GM12873 (cell line): ENCODE data around the gene USP1.
A peak's percentile ranks its signal among the peaks of the same experiment; 100 is the strongest.

Experiments used
- TF ChIP-seq, protein P1 (sequence below): IDR thresholded peaks from 2 replicates; pipeline ENCODE4 v1.5.1; 2012; ENCODE audit warnings: low read depth, mild to moderate bottlenecking, moderate library complexity, low read length, control low read depth; ENCODE audit not compliant: insufficient read depth; ENCODE audit errors: missing control alignments

The USP1 gene, protein sequence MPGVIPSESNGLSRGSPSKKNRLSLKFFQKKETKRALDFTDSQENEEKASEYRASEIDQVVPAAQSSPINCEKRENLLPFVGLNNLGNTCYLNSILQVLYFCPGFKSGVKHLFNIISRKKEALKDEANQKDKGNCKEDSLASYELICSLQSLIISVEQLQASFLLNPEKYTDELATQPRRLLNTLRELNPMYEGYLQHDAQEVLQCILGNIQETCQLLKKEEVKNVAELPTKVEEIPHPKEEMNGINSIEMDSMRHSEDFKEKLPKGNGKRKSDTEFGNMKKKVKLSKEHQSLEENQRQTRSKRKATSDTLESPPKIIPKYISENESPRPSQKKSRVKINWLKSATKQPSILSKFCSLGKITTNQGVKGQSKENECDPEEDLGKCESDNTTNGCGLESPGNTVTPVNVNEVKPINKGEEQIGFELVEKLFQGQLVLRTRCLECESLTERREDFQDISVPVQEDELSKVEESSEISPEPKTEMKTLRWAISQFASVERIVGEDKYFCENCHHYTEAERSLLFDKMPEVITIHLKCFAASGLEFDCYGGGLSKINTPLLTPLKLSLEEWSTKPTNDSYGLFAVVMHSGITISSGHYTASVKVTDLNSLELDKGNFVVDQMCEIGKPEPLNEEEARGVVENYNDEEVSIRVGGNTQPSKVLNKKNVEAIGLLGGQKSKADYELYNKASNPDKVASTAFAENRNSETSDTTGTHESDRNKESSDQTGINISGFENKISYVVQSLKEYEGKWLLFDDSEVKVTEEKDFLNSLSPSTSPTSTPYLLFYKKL

GRCh38 chr1:62436466-62437272 is at the start of gene USP1:
Gene USP1 (plus strand): TSS chr1:62437049. CDS start chr1:62439868, 2,819 bp downstream.
- TF ChIP-seq, protein P1, sequence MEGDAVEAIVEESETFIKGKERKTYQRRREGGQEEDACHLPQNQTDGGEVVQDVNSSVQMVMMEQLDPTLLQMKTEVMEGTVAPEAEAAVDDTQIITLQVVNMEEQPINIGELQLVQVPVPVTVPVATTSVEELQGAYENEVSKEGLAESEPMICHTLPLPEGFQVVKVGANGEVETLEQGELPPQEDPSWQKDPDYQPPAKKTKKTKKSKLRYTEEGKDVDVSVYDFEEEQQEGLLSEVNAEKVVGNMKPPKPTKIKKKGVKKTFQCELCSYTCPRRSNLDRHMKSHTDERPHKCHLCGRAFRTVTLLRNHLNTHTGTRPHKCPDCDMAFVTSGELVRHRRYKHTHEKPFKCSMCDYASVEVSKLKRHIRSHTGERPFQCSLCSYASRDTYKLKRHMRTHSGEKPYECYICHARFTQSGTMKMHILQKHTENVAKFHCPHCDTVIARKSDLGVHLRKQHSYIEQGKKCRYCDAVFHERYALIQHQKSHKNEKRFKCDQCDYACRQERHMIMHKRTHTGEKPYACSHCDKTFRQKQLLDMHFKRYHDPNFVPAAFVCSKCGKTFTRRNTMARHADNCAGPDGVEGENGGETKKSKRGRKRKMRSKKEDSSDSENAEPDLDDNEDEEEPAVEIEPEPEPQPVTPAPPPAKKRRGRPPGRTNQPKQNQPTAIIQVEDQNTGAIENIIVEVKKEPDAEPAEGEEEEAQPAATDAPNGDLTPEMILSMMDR = no peak

DNA sequence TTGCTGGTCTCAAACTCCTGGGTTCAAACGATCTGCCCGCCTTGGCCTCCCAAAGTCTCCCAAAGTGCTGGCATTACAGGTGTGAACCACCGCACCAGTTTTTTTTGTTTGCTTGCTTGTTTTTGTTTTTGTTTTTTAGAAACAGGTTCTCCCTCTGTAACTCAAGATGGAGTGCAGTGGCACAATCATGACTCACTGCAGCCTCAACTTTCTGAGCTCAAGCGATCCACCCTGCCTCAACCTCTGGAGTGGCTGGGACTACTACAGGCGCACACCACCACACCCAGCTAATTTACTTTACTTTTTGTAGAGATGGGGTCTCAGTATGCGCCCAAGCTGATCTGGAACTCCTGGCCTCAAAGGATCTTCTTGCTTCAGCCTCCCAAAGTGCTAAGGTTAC is 47.3 kb upstream of the USP1 start:
- TF ChIP-seq, protein P1 = no peak

- TF ChIP-seq, protein P1 = no peak
Measured at GRCh38 chr1:62390071-62390470, 46.8 kb upstream of the USP1 start.

GRCh38 chr1:62391369-62391971 is 45.4 kb upstream of the USP1 start:
- TF ChIP-seq, protein P1 = peak; percentile 70

- TF ChIP-seq, protein P1 = no peak
Measured at GRCh38 chr1:62392951-62393350, 43.9 kb upstream of the USP1 start.

DNA sequence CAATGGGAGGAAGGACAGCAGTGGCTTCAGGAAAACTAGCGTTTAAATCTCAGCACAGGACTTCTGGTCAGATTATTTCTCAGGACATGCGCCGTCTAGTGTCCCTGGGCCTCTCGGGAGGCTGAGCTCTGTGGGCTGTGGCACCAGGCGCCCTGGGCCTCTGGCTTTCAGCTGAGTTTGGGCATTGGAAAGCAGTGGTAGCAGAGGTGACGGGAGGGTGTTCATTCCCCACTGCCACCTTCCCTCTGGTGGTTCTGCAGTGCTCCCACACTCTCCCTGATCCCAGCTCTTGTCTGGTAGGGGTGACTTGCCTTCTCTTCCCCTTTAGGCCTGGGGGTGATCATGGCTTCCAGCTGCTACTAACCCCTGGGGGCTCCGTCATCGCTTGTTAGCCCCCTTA is 42.2 kb upstream of the USP1 start:
- TF ChIP-seq, protein P1 = no peak
